Activated CD4-positive, alpha-beta T cell treated with anti-CD3 and anti-CD28 coated beads for 1 hour (primary cell): ENCODE measurements around the gene CMTM5.
"Not testable (repeated sequence)": the region's sequence is repeated elsewhere in the genome, so short reads cannot be mapped to it uniquely, and the experiment has no call there.

Source experiments
- DNase-seq: peaks from one replicate; pipeline ENCODE4 v3.0.0-alpha.2; 2020

Gene CMTM5

GRCh38 chr14:23415821-23416778 lies 39.3 kb downstream of the CMTM5 start:
- DNase-seq, result no peak

GRCh38 chr14:23416801-23417200 lies 40.0 kb downstream of the CMTM5 start:
- DNase-seq, result no peak

DNA sequence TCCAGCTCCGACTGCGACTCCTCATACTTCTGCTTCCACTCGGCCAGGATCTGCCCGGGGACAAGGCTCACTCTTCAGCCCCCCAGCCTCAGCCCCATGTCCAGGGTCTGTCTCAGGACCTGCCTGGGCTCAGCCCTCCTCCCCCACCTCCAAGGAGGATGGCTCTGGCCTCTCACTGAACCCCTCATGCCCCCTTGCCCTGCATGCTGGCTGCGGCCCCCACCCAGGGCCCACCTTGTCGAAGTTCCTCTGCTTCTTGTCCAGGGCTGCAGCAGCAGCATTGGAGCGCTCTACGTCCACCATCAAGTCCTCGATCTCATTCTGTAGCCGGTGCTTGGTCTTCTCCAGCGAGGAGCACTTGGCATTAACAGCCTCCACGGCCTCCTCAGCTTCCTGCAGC lies 40.4 kb downstream of the CMTM5 start:
- not testable (repeated sequence) for DNase-seq

- DNase-seq, result no peak
Observed at GRCh38 chr14:23418021-23418420, 41.2 kb downstream of the CMTM5 start.

DNA sequence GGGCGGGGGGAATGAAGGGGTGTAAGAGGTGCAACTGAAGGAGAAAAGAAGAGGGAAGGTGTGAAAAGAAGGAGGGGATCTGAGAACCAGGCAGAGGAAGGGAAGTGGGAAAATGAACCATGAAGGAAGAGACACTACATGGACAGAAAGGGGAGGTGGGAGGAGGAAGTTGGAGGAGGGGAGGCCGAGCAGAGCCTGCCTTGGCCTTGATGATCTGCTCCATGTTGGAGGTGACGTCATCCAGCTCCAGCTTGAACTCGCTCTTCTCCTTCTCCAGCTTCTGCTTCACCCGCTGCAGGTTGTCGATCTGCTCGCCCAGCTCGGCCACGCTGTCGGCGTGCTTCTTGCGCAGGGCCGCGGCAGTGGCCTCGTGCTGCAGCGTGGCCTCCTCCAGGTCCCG lies 42.8 kb downstream of the CMTM5 start:
- DNase-seq, result not testable (repeated sequence)

DNA sequence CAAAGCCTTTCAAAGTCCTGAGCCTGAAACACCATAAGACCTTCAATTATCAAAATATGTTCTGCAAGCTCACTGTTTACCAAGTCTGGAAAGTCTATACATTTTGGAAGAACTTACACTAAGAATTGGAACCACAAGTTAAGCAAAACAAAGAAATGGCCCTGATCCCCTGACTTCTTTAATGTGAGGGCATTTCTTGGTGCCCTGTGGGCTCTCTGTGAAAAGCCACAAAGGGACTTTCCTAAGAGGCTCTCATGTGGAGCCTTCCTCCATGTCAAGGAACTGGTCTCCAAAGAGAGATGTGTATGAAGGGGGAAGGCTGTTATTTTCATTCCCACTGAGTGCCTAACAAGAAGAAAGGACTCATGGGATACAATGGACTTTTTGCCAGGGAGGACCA lies 44.7 kb downstream of the CMTM5 start:
- DNase-seq, result no peak

- DNase-seq, result no peak
Observed at GRCh38 chr14:23423657-23424056, 46.8 kb downstream of the CMTM5 start.

DNA sequence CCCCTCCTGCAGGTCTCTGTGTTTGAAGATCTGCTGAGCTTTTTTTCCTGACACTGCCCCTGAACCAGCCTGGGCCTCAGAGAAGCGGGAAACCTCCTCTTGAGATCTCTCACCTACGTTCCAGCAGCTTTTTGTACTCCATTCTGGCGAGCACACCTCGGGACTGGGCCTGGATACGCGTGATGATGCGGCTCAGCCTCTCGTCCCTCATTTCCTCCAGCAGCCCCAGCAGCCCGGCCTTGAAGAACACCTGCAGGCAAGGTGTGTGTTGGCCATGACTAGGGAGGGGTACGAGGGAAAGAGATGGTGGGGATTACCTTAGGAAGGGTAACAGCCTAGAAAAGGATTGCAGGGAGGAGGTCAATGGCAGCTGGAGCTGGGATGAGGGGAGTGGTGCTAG lies 48.3 kb downstream of the CMTM5 start:
- no peak for DNase-seq

GRCh38 chr14:23425798-23426197 lies 49.0 kb downstream of the CMTM5 start:
- not testable (repeated sequence) for DNase-seq

GRCh38 chr14:23428686-23429495 lies 52.0 kb downstream of the CMTM5 start:
- no peak for DNase-seq
